Liver (tissue), 3 donors: ENCODE measurements around the gene TSC22D2.

Experiments
- FOXA2 ChIP-seq: IDR thresholded peaks from 2 replicates; pipeline ENCODE4 v1.6.1; 2016; ENCODE audit warnings: antibody characterized with exemption
- GABPA ChIP-seq, 2 donors: IDR thresholded peaks in 1 of 2; conservative IDR thresholded peaks in 1 of 2; 2 replicates each; pipeline ENCODE4 v1.6.1; 2016; ENCODE audit warnings: antibody characterized with exemption in 2 of 2, mild to moderate bottlenecking in 1 of 2, moderate library complexity in 1 of 2
- HNF4A ChIP-seq, 2 donors: conservative IDR thresholded peaks; 2 replicates each; pipeline ENCODE4 v1.6.1; 2016; ENCODE audit warnings: antibody characterized with exemption in 2 of 2, mild to moderate bottlenecking in 2 of 2
- NR2F2 ChIP-seq: IDR thresholded peaks from 2 replicates; pipeline ENCODE4 v1.6.1; 2016; ENCODE audit warnings: antibody characterized with exemption
- RAD21 ChIP-seq, 2 donors: IDR thresholded peaks; 2 replicates each; pipeline ENCODE4 v1.6.1; 2016; ENCODE audit warnings: antibody characterized with exemption in 2 of 2, mild to moderate bottlenecking in 2 of 2
- RXRA ChIP-seq, 2 donors: IDR thresholded peaks; 2 replicates each; pipeline ENCODE4 v1.6.1; 2017 to 2018; ENCODE audit warnings: antibody characterized with exemption in 2 of 2, mild to moderate bottlenecking in 1 of 2
- SP1 ChIP-seq: IDR thresholded peaks from 2 replicates; pipeline ENCODE4 v1.6.1; 2018; ENCODE audit warnings: antibody characterized with exemption, mild to moderate bottlenecking
- TAF1 ChIP-seq: conservative IDR thresholded peaks from 2 replicates; pipeline ENCODE4 v1.6.1; 2016; ENCODE audit warnings: antibody characterized with exemption, mild to moderate bottlenecking
- YY1 ChIP-seq: IDR thresholded peaks from 2 replicates; pipeline ENCODE4 v1.6.1; 2016; ENCODE audit warnings: antibody characterized with exemption, mild to moderate bottlenecking
- TF ChIP-seq, protein P1 (sequence below): IDR thresholded peaks from 2 replicates; pipeline ENCODE4 v1.6.1; 2016; ENCODE audit warnings: antibody characterized with exemption, mild to moderate bottlenecking
- TF ChIP-seq, protein P2 (sequence below): fragments of 150-350 bp; IDR thresholded peaks from 2 replicates; pipeline ENCODE4 v1.5.1; 2017; ENCODE audit warnings: improper control_type of control experiment, low read depth, low read length; ENCODE audit not compliant: missing input control
- TF ChIP-seq, protein P3 (sequence below): IDR thresholded peaks from 2 replicates; pipeline ENCODE4 v1.6.1; 2016; ENCODE audit warnings: antibody characterized with exemption
- TF ChIP-seq, protein P4 (sequence below): IDR thresholded peaks from 2 replicates; pipeline ENCODE4 v1.6.1; 2016; ENCODE audit warnings: antibody characterized with exemption
- TF ChIP-seq, protein P5 (sequence below): IDR thresholded peaks from 2 replicates; pipeline ENCODE4 v1.6.1; 2016; ENCODE audit warnings: antibody characterized with exemption
- donor health status: healthy.
- donor health status: healthy.

DNA sequence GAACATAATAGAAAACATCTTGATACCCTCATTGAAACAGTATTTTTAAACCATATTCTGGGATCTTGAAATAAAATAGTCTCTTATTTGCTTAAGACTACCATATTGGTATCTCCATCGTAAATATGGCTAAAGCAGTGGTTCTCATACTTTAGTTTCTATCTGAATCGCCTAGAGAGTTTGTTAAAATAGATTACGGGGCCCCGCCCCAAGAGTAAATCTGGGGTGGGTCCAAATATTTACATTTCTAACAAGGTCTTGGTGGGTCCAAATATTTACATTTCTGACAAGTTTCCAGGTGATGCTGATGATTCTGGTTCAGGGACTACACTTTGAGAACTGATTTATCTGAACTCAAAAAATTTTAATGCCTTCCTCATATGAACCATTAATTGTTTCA lies 45.3 kb downstream of the TSC22D2 start:
- TF ChIP-seq, protein P1, sequence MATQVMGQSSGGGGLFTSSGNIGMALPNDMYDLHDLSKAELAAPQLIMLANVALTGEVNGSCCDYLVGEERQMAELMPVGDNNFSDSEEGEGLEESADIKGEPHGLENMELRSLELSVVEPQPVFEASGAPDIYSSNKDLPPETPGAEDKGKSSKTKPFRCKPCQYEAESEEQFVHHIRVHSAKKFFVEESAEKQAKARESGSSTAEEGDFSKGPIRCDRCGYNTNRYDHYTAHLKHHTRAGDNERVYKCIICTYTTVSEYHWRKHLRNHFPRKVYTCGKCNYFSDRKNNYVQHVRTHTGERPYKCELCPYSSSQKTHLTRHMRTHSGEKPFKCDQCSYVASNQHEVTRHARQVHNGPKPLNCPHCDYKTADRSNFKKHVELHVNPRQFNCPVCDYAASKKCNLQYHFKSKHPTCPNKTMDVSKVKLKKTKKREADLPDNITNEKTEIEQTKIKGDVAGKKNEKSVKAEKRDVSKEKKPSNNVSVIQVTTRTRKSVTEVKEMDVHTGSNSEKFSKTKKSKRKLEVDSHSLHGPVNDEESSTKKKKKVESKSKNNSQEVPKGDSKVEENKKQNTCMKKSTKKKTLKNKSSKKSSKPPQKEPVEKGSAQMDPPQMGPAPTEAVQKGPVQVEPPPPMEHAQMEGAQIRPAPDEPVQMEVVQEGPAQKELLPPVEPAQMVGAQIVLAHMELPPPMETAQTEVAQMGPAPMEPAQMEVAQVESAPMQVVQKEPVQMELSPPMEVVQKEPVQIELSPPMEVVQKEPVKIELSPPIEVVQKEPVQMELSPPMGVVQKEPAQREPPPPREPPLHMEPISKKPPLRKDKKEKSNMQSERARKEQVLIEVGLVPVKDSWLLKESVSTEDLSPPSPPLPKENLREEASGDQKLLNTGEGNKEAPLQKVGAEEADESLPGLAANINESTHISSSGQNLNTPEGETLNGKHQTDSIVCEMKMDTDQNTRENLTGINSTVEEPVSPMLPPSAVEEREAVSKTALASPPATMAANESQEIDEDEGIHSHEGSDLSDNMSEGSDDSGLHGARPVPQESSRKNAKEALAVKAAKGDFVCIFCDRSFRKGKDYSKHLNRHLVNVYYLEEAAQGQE: no peak
- TF ChIP-seq, protein P2, sequence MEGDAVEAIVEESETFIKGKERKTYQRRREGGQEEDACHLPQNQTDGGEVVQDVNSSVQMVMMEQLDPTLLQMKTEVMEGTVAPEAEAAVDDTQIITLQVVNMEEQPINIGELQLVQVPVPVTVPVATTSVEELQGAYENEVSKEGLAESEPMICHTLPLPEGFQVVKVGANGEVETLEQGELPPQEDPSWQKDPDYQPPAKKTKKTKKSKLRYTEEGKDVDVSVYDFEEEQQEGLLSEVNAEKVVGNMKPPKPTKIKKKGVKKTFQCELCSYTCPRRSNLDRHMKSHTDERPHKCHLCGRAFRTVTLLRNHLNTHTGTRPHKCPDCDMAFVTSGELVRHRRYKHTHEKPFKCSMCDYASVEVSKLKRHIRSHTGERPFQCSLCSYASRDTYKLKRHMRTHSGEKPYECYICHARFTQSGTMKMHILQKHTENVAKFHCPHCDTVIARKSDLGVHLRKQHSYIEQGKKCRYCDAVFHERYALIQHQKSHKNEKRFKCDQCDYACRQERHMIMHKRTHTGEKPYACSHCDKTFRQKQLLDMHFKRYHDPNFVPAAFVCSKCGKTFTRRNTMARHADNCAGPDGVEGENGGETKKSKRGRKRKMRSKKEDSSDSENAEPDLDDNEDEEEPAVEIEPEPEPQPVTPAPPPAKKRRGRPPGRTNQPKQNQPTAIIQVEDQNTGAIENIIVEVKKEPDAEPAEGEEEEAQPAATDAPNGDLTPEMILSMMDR: no peak
- TF ChIP-seq, protein P3, sequence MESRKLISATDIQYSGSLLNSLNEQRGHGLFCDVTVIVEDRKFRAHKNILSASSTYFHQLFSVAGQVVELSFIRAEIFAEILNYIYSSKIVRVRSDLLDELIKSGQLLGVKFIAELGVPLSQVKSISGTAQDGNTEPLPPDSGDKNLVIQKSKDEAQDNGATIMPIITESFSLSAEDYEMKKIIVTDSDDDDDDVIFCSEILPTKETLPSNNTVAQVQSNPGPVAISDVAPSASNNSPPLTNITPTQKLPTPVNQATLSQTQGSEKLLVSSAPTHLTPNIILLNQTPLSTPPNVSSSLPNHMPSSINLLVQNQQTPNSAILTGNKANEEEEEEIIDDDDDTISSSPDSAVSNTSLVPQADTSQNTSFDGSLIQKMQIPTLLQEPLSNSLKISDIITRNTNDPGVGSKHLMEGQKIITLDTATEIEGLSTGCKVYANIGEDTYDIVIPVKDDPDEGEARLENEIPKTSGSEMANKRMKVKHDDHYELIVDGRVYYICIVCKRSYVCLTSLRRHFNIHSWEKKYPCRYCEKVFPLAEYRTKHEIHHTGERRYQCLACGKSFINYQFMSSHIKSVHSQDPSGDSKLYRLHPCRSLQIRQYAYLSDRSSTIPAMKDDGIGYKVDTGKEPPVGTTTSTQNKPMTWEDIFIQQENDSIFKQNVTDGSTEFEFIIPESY: no peak
- no peak for TF ChIP-seq HNF4A (conservative IDR thresholded peaks at IDR 0.05)
- TF ChIP-seq, protein P4, sequence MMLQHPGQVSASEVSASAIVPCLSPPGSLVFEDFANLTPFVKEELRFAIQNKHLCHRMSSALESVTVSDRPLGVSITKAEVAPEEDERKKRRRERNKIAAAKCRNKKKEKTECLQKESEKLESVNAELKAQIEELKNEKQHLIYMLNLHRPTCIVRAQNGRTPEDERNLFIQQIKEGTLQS: no peak
- TF ChIP-seq SP1: no peak
- TF ChIP-seq TAF1: no peak
- no peak for TF ChIP-seq GABPA (IDR thresholded peaks at IDR 0.05 in 1 of 2, conservative IDR thresholded peaks at IDR 0.05 in 1 of 2)
- TF ChIP-seq YY1: no peak
- no peak for TF ChIP-seq RAD21 (IDR thresholded peaks at IDR 0.05)
- no peak for TF ChIP-seq RXRA (IDR thresholded peaks at IDR 0.05)
- TF ChIP-seq, protein P5, sequence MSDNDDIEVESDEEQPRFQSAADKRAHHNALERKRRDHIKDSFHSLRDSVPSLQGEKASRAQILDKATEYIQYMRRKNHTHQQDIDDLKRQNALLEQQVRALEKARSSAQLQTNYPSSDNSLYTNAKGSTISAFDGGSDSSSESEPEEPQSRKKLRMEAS: no peak
- no peak for TF ChIP-seq FOXA2
- no peak for TF ChIP-seq NR2F2
